HepG2 (cell line): ENCODE measurements around the gene FAAP100. TPM values are rescaled to one million over a fixed set of nuclear protein-coding genes. Genes with fewer than 3 reads are reported as not detected.

Experiments used
- AGO2 ChIP-seq: fragments of 200-400 bp; formaldehyde crosslinking; optimal IDR thresholded peaks from 2 replicates; pipeline ENCODE3; 2017; ENCODE audit warnings: mild to moderate bottlenecking, low read depth, low read length, moderate library complexity
- BCLAF1 ChIP-seq: fragments of 450-650 bp; IDR thresholded peaks from 2 replicates; pipeline ENCODE4 v1.6.1; 2017; ENCODE audit warnings: mild to moderate bottlenecking
- E2F1 ChIP-seq: sonication (generic); formaldehyde crosslinking; IDR thresholded peaks from 2 replicates; pipeline ENCODE4 v1.5.0; 2020; ENCODE audit warnings: missing genetic modification reagents
- ETS1 ChIP-seq: sonication (generic); formaldehyde crosslinking; IDR thresholded peaks from 2 replicates; pipeline ENCODE4 v1.4.0; 2020; ENCODE audit warnings: missing genetic modification reagents
- EZH2 ChIP-seq: conservative IDR thresholded peaks from 2 replicates; pipeline ENCODE4 v1.6.1; 2012; ENCODE audit warnings: mild to moderate bottlenecking, low read depth, low read length, moderate library complexity
- GABPB1 ChIP-seq: IDR thresholded peaks from 2 replicates; pipeline ENCODE4 v1.6.1; 2016; ENCODE audit warnings: mild to moderate bottlenecking, missing genetic modification reagents, moderate library complexity, missing compliant biosample characterization
- GLI4 ChIP-seq: sonication (generic); formaldehyde crosslinking; IDR thresholded peaks from 2 replicates; pipeline ENCODE4 v1.5.1; 2020; ENCODE audit warnings: missing genetic modification reagents, mild to moderate bottlenecking, moderate library complexity, borderline replicate concordance
- HCFC1 ChIP-seq: fragments of 150-350 bp; IDR thresholded peaks from 2 replicates; pipeline ENCODE4 v1.6.1; 2014; ENCODE audit warnings: low read depth, low read length
- SALL1 ChIP-seq: sonication (generic); formaldehyde crosslinking; IDR thresholded peaks from 2 replicates; pipeline ENCODE4 v1.8.0; 2022; ENCODE audit warnings: mild to moderate bottlenecking, missing genetic modification reagents
- SPEN ChIP-seq: sonication (generic); formaldehyde crosslinking; IDR thresholded peaks from 2 replicates; pipeline ENCODE4 v1.5.1; 2020; ENCODE audit warnings: low read depth, mild to moderate bottlenecking, missing genetic modification reagents
- TEAD2 ChIP-seq: sonication (generic); formaldehyde crosslinking; IDR thresholded peaks from 2 replicates; pipeline ENCODE4 v1.9.0; 2021; ENCODE audit warnings: missing genetic modification reagents
- USF2 ChIP-seq, 2 experiments: sonication (generic) in 1 of 2; formaldehyde crosslinking in 1 of 2; IDR thresholded peaks; 2 replicates each; pipeline versions ENCODE4 v1.5.1 to v1.6.1; 2011 to 2020; ENCODE audit warnings: borderline replicate concordance in 1 of 2, low read depth in 1 of 2, low read length in 1 of 2, mild to moderate bottlenecking in 1 of 2, missing genetic modification reagents in 1 of 2, moderate library complexity in 1 of 2
- ZBTB37 ChIP-seq: sonication (generic); formaldehyde crosslinking; IDR thresholded peaks from 2 replicates; pipeline ENCODE4 v1.4.0; 2020; ENCODE audit warnings: mild to moderate bottlenecking, missing genetic modification reagents
- ZFP37 ChIP-seq: sonication (generic); formaldehyde crosslinking; IDR thresholded peaks from 2 replicates; pipeline ENCODE4 v1.4.0; 2020; ENCODE audit warnings: missing genetic modification reagents, borderline replicate concordance
- ZFP62 ChIP-seq: sonication (generic); formaldehyde crosslinking; IDR thresholded peaks from 2 replicates; pipeline ENCODE4 v1.4.0; 2020; ENCODE audit warnings: missing genetic modification reagents
- ZMAT3 ChIP-seq: sonication (generic); formaldehyde crosslinking; conservative IDR thresholded peaks from 2 replicates; pipeline ENCODE4 v1.7.0; 2021; ENCODE audit warnings: missing genetic modification reagents
- ZNF382 ChIP-seq: sonication (generic); formaldehyde crosslinking; IDR thresholded peaks from 2 replicates; pipeline ENCODE4 v1.5.0; 2020; ENCODE audit warnings: missing genetic modification reagents, mild to moderate bottlenecking, borderline replicate concordance
- ZNF569 ChIP-seq: sonication (generic); formaldehyde crosslinking; IDR thresholded peaks from 2 replicates; pipeline ENCODE4 v1.5.0; 2020; ENCODE audit warnings: mild to moderate bottlenecking, missing genetic modification reagents, moderate library complexity, borderline replicate concordance
- polyA plus RNA-seq, 8 experiments: library from polyadenylated mRNA; depleted of rRNA in 3 of 8; stranded (reverse) in 7 of 8; unstranded in 1 of 8; fragments of >200 nt; fragmentation: Illumina TruSeq in 4 of 8; extraction: Trizol in 4 of 8; gene quantifications; 2 replicates each; pipeline versions ENCODE4 v1.2.1 to v1.2.3, GENCODE V29; 2011 to 2016; ENCODE audit warnings: low read depth in 4 of 8, missing spikeins in 1 of 8, mixed read lengths in 1 of 8; ENCODE audit not compliant: insufficient read depth in 1 of 8
- total RNA-seq, 5 experiments: library from RNA; depleted of rRNA; stranded (reverse); fragments of >200 nt; fragmentation: Illumina TruSeq; extraction: Trizol; gene quantifications; 2 replicates each; pipeline ENCODE4 v1.2.3, GENCODE V29; 2016; ENCODE audit warnings: low read depth in 1 of 5

FAAP100 gene
- total and polyA plus RNA-seq, 2 of the 13 experiments (the other 11 are each of a cell fraction or from before 2014, with no cell fraction given): 7.6 to 20.8 TPM

GRCh38 chr17:81528651-81529436, 23.3 kb downstream of the FAAP100 start (continued):
- TF ChIP-seq E2F1 (CRISPR knock-in tag) (no peak), ETS1 (CRISPR knock-in tag) (no peak), ZFP62 (CRISPR knock-in tag) (no peak), BCLAF1 (no peak), ZBTB37 (no peak), SPEN (CRISPR knock-in tag) (no peak), HCFC1 (no peak), ZNF569 (no peak), EZH2 (peak; percentile 98), USF2 (IDR thresholded peaks at IDR 0.05; ENCODE audit: low read depth, low read length) (no peak), USF2 (CRISPR knock-in tag; IDR thresholded peaks at IDR 0.05; ENCODE audit: borderline replicate concordance) (no peak), AGO2 (peak; percentile 41), SALL1 (CRISPR knock-in tag) (no peak), ZFP37 (CRISPR knock-in tag) (no peak), ZNF382 (CRISPR knock-in tag) (no peak), ZMAT3 (CRISPR knock-in tag) (no peak), GLI4 (CRISPR knock-in tag) (no peak), GABPB1 (CRISPR knock-in tag) (0 out of 2 replicates have a peak, but pooled peaks have one; percentile 39), TEAD2 (CRISPR knock-in tag) (no peak)
